ENCODE data around the gene CBX2.
"Not testable (repeated sequence)": the region's sequence is repeated elsewhere in the genome, so short reads cannot be mapped to it uniquely, and the experiment has no call there.

The CBX2 gene

DNA sequence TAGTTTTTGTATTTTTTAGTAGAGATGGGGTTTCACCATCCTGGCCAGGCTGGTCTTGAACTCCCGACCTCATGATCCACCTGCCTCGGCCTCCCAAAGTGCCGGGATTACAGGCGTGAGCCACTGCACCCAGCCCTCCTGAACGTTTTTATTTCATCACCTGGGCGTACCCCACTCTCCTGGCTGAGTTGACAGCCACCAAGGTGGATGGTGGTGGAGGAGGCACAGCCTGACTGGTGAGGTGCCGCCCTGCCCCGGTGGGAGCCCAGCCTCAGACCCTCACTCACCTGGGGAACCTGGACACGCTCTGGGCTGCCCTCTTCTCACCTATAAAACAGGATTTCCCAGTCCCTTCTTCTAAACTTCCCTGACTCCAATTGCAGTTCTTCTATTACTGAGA lies 5.2 kb upstream of the CBX2 start:
- not testable (repeated sequence) for DNase-seq

DNA sequence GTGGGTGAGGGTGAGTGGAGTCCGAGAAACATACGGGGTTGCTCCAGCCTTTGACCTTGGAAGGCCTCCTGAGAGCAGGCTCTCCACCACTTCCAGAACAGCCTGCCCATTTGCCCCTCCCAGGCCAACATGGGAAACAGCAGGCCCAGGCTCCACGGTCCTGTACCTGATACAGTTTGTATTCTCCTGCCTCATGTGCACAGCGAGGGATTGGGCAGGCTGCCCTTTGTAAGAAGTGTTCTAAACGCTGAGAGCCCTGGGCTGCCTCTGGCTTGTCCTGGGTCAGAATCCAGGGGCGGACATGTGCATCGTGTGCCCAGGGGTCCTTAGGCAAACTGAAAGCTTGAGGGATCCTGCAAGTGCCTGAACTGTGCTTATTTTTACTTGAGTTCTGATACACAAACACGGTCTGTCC lies 3.4 kb upstream of the CBX2 start:
- DNase-seq, result no peak

DNA sequence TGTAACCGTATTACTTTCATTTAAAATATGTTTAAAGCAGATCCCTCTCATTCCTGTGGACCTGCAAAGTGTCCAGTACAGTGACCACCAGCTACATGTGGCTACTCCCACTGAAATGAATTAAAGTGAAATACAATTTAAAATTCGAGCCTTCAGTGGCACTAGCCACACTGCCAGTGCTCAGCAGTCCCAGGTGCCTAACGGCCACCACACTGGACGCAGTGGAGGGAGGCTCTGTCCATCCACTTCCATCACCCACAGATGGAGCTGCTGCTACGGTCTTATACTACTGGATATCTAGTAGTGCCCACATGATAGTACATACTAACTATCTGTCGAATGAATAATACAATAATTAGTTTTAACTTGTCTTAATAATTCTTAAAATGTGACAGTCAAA lies 2.3 kb upstream of the CBX2 start:
- no peak for DNase-seq

DNA sequence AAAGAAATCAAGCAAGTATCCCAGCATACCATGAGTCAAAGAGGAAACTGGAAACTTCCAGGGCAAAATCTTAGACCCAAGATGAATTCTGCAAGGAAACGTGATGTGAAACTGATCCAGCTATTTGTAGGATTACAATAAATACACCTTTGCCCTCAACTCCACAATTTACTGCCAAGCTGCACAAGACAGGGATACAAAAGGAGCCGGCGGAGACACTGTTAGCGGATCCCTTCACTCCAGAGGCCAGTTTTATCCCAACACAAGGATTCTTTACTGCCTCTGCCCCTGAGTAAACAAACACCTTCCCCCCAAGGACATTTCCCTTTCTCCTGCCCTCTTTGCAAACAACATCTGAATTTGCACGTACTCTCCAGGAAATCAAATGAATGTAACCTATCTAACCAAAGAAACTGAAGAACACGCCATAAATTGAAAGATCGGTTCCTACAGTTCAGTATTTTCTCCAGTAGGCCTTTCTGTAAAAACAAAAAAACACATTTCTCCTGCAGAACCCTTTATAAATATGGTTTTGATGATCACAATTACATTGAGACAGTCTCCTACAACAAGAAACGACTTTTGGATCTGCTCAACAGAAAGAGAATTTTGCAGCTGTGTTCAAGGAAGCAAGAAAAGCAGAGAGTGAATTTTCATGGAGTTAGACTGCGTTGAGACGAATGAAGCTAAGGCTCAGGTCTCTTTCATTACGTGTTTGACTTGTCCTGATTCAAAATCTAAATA lies 1.4 kb upstream of the CBX2 start:
- DNase-seq, result no peak

DNA sequence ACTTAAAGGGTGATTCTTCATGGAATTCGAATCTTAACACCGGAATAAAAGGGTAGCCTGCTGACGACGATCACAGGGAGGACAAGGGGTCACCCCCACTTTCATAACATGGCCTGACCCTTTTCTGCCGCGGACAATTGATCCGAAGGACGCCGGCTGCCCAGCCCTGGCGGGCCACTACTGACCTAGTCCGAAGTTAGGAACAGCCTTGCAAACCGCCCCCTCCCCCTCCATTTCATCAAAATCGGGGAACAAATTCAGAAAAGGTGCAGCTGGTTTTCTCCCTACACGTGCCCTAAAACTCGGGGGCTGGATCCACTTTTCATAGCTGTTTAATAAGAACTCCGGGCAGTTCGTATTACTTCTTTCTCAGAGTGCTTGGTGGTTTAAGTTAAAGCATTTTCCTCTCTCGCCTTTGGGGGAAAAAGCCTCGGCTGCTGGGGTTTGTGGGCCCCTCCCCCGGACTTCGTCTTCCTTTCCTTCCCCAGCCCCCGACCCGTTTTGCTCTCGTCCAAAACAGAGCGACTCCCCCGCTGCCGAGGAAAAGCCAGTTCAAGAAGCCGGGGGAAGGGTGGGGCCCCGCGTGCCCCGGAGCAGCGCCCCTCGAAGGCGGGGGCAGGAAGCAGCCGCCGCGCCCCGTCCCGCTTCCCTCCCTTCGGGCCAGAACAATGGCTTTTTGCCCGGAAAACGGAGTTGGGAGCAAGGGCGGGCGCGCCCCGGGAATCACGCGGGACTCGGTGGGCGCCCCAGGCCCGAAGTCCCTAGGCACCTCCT lies 641 bp upstream of the CBX2 start:
- DNase-seq, result peak; percentile 81

DNA sequence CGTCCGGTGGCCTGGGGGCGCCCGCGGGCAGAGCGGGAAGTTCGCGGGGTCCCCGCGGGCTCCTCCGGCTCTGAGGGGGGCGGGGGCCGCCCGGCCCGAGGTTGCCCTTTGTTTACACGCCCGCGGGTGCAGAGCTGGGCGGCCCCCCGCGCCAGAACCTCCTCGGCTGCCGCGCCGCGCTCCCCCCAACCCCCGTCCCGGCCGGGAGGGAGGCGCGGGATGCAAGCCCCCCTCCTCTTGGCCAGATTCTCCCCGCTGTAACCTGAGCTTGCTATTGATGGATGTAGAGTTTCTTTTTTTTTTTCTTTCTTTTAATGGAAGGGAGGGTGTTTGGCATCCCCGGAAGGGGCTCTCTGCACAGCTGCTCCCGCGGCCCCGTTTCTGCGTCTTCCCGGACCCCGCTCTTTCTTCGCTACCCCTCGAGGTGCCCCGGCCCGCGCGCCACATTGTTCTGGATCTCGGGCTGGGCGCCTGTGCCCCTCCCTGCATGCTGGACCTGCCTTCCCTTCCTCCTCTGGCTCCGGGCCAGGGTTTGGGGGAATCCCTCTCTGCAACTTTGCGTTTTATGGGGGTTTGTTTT lies 646 bp downstream of the CBX2 start:
- DNase-seq, result peak; percentile 67

DNA sequence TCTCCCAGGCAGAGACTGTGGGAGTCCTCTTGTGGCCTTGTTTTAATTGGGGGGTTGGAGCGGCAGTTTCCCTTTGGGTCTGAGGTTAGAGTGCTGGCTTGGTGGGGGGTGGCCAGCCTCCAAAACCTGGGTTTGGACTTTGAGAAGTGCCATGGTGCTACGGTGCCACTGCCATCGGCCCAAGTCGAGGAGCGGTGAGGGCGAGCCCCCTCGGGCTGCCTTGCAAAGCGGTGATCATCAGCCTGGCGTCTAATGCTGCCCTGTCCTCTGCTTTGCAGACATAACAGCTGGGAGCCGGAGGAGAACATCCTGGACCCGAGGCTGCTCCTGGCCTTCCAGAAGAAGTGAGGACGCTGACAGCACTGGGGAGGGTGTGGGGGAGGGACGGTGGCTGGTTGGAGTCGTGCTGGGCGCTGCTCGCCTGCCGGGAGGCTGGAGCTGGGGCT lies 1.2 kb downstream of the CBX2 start:
- no peak for DNase-seq

DNA sequence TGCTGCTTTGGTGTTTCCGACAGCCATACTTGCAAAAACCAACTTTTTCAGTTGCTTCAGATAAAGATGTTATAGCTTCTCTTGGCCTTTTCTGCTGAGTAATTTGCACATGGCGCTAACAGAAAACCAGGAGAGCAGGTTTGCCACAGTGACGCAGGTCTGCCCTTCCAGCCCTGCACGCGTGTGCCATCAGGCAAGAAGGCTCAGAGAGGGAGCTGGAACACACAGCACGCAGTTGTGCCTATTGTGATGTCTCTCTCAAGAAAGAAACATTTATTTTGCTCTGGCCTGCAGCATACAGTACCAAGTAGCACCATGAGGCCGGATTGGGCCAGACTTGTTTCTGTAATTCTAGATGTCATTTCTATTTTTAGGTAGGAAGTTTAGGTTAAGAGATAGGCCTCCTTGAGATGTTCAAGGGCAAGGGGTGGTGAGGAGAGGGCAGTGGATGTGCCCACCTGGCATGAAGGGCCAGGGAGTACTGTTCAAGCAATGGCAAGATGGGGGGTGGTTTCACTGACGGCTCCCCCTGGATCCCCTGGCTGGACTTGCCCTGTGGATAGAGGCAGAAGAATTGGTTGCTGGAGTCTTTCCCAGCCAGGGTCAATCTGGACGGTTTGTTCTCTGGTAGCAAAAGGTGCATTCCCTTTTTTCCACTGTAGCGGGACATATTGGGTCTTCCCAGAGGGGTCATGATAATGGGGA lies 1.9 kb downstream of the CBX2 start:
- DNase-seq, result no peak

DNA sequence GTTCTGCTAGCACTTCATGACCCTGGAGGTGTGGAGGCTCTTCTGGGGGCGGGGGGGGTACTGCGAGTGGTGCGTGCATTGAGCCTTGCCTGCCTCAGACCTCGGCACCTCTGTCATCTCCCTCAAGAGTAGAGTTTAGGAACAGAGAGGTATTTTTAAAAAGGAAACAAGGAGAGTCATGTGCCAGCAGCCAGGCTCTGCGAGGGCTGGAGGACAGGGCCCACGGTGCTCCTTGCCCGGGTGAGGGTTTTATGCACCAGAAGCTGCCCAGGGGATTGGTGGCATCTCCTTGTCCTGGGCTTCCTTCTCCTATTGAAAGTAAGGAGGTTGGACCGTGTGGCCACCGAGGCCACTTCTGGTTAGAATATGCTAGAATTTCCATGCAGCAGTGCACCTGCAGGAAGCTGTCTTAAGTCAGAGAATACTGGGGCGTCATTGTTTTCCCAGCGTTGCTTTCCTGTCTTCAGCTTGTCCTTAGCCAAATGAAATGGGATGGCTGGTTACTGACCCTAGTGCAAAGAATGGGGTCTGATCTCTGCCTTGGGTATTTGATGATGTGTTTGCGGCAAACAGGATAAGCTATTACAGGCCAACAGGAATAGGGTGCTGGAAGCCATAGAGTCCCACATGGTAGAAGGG lies 3.2 kb downstream of the CBX2 start:
- DNase-seq, result no peak

DNA sequence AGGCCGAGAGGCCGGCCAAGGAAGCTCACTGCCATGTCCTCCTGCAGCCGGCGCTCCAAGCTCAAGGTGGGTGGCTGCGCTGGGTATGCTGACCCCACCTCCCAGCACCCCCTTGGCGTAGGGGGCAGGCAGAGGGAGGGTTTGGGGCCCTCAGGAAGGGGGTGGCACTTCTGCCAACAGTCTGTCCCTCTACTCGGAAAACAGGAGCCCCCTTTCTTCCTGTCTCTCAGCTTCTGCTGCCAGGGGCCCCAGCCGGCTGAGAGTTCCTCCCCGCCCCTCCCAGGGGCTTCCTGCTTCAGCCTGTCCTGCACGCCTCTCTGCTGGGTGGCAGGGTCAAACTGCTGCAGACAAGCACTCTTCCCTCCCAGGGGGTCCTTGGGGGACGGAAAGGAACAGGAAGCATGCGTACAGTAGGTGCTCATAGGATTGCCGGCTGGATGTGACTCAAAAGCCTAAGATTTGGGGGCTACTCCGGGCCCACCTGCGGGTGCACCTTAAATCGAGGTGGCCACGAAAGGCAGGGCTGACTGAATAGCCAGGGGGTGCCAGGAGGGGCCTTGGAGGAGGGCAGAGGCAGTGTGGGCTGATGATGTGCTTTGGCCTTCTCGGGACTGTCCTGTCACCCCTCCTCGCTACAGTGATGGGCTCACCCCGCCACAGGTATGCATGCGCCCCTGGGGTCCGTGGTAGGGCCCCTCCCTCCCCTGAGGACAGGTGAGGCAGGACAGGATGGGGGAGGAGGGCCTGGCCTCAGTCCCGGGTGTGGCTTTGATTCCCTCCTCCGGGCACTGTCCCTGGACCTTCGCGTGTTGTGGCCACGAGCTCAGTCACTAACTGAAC lies 4.0 kb downstream of the CBX2 start:
- no peak for DNase-seq

DNA sequence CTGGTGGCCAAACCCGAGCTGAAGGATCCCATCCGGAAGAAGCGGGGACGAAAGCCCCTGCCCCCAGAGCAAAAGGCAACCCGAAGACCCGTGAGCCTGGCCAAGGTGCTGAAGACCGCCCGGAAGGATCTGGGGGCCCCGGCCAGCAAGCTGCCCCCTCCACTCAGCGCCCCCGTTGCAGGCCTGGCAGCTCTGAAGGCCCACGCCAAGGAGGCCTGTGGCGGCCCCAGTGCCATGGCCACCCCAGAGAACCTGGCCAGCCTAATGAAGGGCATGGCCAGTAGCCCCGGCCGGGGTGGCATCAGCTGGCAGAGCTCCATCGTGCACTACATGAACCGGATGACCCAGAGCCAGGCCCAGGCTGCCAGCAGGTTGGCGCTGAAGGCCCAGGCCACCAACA lies 5.9 kb downstream of the CBX2 start:
- no peak for DNase-seq

DNA sequence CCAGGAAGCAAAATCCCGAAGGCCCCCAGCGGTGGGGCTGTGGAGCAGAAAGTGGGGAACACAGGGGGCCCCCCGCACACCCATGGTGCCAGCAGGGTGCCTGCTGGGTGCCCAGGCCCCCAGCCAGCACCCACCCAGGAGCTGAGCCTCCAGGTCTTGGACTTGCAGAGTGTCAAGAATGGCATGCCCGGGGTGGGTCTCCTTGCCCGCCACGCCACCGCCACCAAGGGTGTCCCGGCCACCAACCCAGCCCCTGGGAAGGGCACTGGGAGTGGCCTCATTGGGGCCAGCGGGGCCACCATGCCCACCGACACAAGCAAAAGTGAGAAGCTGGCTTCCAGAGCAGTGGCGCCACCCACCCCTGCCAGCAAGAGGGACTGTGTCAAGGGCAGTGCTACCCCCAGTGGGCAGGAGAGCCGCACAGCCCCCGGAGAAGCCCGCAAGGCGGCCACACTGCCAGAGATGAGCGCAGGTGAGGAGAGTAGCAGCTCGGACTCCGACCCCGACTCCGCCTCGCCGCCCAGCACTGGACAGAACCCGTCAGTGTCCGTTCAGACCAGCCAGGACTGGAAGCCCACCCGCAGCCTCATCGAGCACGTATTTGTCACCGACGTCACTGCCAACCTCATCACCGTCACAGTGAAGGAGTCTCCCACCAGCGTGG lies 6.5 kb downstream of the CBX2 start:
- no peak for DNase-seq

DNA sequence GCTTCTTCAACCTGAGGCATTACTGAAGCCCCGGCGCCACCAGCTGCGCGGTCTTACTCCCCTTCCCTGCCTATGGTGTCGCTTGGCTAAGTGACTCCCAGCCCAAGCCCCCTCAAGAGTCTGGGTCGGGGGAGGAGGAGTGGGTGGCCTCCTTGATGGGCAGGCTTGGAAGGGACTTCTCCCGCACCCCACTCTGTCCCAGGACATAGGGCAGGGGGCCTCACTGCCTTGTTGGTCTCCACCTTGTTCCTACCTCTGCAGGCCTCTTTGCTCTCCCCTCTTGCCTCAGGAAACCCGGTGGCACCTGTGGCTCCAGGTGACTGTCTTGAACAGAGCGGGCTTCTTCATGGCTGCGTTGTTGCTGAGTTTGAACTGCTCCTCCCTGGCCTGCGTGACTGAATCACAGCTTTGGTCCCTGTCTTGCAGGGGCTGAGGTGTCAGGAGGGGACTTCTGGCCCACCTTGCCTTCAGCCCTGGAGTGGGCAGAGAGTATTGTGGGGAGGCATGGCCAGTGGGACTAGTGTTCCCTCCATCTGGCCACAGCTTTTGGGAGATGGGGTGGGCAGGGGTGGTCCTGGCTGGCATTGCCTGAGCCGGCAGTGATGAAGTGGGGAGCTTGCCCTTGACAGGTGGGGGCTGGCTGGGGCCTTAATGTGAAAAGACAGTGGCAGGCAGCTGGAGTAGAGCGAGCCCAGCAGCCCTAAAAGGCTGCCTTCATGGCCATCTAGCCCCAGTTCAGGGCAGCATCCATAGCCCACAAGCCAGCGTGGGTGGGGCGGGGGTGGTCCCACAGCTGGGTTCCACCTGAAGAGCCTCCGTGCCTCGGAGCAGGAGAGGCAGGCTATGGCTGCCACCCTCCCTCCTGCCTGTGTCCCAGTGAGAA lies 7.3 kb downstream of the CBX2 start:
- DNase-seq, result no peak

DNA sequence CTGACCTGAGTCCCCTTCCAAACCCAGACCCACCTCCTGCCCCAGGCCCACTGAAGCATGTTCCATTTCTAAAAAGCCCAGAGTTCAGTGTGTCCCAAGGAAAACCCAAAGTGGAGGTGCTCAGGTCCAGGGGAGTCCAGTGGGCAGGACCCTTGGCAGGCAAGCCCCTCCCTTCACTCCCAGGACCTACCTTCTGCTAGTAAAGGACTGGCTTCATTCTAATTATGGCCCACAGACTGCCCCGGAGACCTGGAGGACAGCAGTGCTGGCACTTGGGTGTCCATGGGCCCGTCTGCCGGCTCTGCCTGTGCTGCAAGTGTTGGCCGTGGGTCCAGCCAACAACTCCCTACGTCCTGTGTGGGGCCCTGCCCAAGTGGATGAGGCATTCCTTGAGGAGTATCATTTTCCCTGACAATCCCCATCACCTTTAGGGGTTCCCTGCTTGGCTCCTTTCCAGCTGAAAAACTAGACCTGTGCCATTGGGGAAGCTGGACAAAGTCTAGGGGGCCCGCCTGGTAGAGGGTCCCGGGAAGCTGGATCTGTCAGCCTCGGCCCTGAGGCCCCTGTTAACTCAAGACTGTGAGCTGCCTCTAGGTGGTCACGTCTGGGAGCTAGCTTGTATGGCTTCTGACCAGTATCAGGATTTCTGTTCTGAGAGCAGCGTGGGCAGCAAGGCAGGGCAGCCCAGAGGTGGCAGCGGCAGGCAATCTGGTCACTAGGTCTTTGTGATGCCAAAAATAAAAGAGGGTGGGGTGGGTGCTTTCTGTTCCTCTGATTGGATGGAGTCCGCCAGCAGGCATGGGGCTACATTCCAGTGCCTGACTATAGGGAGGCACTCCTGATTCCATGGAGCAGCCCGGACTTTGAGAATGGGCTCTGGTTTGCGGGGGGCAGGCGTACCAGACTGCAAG lies 8.2 kb downstream of the CBX2 start:
- DNase-seq, result no peak

DNA sequence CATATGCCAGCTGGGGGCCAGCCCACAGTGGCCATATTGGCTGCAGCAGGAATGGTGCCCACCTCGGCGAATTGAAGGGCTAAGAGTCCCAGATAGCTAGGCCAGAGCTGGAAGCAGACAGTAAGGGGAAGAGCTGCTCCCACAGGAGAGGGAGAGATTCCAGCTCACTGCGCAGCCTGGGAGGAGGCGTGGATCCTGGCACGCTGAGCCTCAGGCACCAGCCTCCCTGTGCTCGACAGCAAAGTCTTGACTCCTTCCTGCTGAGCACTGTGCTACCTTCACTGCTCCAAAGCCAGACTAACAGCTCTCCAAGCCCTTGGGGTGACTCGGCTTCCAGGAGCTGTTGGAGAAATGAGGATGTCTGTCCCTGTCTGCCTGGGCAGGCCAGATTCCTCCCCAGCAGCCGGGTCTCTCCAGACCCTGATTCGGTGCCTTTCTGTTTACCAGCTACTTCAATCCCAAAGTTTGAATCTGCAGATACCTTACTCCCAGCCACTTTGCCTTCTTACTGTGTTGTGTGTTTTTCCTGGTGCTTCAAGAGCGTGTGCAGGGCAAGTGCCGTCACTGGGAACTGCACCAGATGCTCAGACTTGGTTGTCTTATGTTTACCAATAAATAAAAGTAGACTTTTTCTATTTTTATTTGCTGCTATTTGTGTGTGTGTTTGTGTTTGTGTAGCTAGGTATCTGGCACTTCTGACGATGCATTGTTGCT lies 9.1 kb downstream of the CBX2 start:
- DNase-seq, result no peak

DNA sequence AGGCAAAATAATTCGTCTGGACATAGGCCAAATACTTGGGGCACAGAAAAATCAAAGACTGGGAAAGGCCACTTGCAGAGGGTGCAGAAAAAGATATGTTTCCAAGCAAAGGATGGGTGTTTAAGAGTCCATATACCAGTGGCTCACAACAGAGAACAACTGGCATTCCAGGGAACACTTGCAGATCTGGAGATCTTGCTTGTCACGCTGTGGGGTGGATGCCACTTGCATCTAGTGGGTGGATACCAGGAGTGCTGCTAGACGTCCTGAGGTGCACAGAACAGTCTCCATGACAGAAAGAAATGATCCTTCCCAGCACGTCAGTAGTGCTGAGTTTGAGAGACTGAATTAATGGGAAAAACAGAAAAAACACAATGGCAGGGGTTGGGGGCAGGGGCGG lies 10.5 kb downstream of the CBX2 start:
- DNase-seq, result no peak

DNA sequence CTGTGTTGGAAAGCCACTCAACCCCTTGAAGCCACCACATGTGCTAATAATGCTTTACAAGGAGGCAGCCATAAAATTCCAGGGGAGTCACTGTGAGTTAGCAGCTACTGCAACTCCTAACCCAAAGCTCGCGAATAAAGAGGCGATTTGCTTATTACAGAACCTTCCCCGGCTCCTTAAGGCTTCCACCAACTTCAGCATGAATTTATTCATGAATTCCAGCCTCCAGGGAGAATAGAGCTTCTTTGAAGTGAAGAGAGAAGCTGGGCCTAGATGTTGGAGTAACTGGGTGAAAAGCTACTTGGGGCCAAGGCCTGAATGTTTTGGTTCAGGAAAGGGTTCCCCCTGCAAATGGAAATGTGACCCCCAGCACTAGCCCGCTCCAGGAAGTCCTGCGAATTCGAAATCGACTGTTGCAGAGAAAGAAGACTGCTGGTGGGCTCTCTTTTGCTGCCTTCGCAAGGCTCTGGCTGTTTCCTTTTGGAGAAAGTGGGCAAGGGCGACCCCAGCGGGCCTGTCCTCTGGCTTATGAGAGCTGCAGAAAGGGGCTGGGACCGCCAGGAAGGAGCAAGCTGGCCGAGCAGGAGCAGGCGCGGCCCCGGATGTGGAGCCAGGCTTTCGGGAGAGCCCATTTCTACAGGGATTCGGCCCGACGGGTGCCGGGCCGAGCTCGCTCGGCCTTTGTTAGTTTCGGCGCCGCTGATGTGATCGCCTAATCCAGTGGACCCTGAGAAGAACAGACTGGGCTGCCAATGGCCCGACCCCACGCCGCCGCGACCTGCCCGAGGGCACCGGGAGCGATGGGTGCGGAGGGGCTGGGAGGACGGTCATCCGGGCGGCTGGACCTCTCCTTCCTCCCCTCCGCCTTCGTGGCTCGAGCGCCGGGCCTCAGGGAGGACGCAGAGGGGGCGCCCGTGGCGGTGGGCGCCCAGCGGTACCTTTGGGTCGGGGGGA lies 11.3 kb downstream of the CBX2 start:
- DNase-seq, result no peak

All from RPMI8226 (cell line).